ENCODE results near the gene PRKCZ. TPM values are rescaled to one million over a fixed set of nuclear protein-coding genes. Genes with fewer than 3 reads are reported as not detected.

Gene PRKCZ
- polyA plus RNA-seq, 3 donors from 2014 or later = 7.5 to 14.0 (median 9.4) TPM

DNA sequence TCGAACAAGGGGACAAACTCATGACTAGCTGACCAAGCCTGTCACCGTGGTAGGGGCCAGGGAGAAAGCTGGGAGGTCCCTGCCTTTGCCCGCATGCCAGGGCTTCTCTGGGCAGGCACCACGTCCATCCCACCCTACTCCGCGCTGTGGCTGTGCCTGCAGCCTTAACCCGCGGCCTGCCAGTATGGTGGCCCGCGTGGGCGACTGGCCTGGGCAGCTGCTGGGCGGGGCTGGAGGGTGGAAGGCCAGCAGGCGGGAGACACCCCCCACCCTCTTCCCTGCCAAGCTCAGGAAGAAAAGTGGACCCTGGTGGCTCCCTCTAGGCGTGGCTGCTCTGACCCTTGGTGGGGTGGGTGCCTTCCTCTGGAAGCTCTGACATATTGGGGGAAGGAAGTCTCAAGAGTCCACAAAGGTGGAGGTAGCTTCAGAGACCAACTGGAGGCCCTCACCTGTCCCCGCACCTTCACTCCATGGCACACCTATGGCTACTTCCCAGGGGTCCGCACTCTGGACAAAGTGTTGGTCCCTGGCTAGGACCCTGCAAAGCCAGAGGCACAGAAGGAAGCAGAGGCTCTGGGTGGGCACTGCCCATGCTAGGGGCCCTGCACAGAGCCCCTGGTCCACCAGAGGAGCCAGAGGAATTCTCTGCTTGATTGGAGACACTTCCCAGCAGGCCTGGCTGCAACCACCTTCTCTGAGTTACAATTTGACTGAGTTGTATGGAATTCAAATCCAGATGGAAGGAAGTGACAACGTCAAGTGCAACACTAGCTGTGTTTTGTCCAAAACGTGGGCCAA is 174.6 kb downstream of the PRKCZ start:
- Mint-ChIP-seq H3K9me3 (peaks cover 0 to 3% (median 0%) of the 10 kb centered on the region in 6 donors), H3K36me3 (no peaks in the 10 kb centered on the region), H3K27me3 (ENCODE audit: low read depth in 3 of 3) (peaks cover 16 to 32% (median 20%) of the 10 kb centered on the region in 3 donors), H3K27ac (peak overlapping the region in 2 of 6 donors; percentile 40), H3K4me3 (peak overlapping the region in 1 of 5 donors; percentile 21), H3K4me1 (peaks cover 15% of the 10 kb centered on the region in 2 donors)
- no peak for DNase-seq

DNA sequence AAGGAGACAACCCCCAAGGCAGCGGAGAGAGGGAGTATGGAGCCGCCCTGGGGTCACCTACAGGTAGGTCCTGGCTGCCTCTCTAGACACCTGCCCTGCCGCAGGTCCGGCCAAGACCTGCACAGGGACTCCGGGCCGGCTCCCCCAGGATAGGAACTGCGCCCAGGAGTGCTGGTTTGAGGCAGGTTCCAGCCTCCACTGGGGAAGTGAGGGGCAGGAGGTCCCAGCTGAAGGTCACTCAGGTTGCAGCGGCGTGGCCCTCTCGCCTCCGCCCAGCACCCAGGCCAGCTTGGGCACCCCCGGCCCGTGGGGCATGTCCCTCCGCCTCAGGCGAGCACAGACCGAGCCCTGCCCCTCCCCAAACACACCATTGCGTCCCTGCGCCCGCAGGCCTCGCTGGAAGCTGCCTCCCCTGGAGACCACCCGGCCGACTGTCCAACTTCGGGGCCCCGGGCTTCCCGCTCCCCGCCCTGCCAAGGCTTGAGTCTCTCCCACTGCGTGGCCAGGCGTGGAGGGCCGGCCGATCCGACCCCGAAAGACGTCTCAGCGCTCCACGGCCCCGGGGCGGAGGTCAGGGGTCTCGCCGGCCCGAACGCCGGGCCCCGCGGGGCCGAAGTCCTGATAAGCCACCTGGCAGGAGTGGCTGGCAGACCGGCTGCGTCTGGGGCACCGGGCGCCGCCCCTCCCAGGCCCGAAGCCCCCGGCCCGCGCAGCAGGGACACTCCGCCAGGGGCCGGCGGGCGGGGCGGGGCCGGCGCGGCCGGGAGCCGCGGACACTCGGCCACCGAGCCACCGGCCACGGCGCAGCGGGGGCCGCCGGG is 176.5 kb downstream of the PRKCZ start:
- Mint-ChIP-seq H3K9me3 (peaks cover 0 to 3% (median 0%) of the 10 kb centered on the region in 6 donors), H3K27ac (peak overlapping the region; percentile 75 to 97 (median 92)), H3K4me3 (peak overlapping the region; percentile 77 to 87 (median 81)), H3K27me3 (ENCODE audit: low read depth in 3 of 3) (peaks cover 30 to 51% (median 33%) of the 10 kb centered on the region in 3 donors), H3K4me1 (peaks cover 31 to 33% of the 10 kb centered on the region in 2 donors), H3K36me3 (peaks cover 0 to 2% (median 0%) of the 10 kb centered on the region in 3 donors)
- no peak for DNase-seq

- peak overlapping the region in 4 of 6 donors; percentile 27 to 81 (median 54) for H3K27ac Mint-ChIP-seq
Observed at GRCh38 chr1:2227346-2228156, 177.3 kb downstream of the PRKCZ start.

GRCh38 chr1:2228157-2228594 is 178.0 kb downstream of the PRKCZ start, which contains the start of gene SKI:
SKI (plus strand) TSS chr1:2228319; CDS start chr1:2228767, 448 bp downstream.
- Mint-ChIP-seq H3K4me3 (peak within 1 kb of the TSS; percentile 91 to 96 (median 94)), H3K27ac (peak within 1 kb of the TSS; percentile 83 to 100 (median 98)), H3K9me3 (peaks cover 0 to 3% (median 0%) of the 10 kb centered on the region in 6 donors), H3K36me3 (peaks cover 0 to 3% (median 0%) of the 10 kb centered on the region in 3 donors), H3K27me3 (ENCODE audit: low read depth in 3 of 3) (peaks cover 44 to 60% (median 47%) of the 10 kb centered on the region in 3 donors), H3K4me1 (peaks cover 45 to 46% of the 10 kb centered on the region in 2 donors)
- DNase-seq = no peak

More at GRCh38 chr1:2227346-2228156, 177.3 kb downstream of the PRKCZ start:
- Mint-ChIP-seq H3K27me3 (ENCODE audit: low read depth in 3 of 3) (peaks cover 38 to 58% (median 40%) of the 10 kb centered on the region in 3 donors), H3K9me3 (peaks cover 0 to 3% (median 0%) of the 10 kb centered on the region in 6 donors), H3K4me3 (peak overlapping the region; percentile 53 to 74 (median 61)), H3K4me1 (peaks cover 39 to 41% of the 10 kb centered on the region in 2 donors), H3K36me3 (peaks cover 0 to 3% (median 0%) of the 10 kb centered on the region in 3 donors)
- DNase-seq = peak; percentile 96 to 97 (median 96)

DNA sequence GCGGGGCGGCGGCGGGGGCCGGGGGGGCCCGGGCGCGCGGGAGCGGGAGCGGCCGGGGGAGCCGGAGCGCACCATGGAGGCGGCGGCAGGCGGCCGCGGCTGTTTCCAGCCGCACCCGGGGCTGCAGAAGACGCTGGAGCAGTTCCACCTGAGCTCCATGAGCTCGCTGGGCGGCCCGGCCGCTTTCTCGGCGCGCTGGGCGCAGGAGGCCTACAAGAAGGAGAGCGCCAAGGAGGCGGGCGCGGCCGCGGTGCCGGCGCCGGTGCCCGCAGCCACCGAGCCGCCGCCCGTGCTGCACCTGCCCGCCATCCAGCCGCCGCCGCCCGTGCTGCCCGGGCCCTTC is 178.5 kb downstream of the PRKCZ start:
- H3K36me3 Mint-ChIP-seq = peaks cover 0 to 3% (median 0%) of the 10 kb centered on the region in 3 donors
- H3K4me1 Mint-ChIP-seq = peaks cover 50% of the 10 kb centered on the region in 2 donors
- no peak for DNase-seq
- peaks cover 0 to 3% (median 0%) of the 10 kb centered on the region in 6 donors for H3K9me3 Mint-ChIP-seq
- peak overlapping the region; percentile 83 to 100 (median 98) for H3K27ac Mint-ChIP-seq
- H3K4me3 Mint-ChIP-seq = peak overlapping the region; percentile 91 to 96 (median 94)
- H3K27me3 Mint-ChIP-seq (ENCODE audit: low read depth in 3 of 3) = peaks cover 49 to 65% (median 52%) of the 10 kb centered on the region in 3 donors

- Mint-ChIP-seq H3K4me1 (peaks cover 55 to 56% of the 10 kb centered on the region in 2 donors), H3K36me3 (peaks cover 0 to 3% (median 0%) of the 10 kb centered on the region in 3 donors), H3K27me3 (ENCODE audit: low read depth in 3 of 3) (peaks cover 54 to 71% (median 57%) of the 10 kb centered on the region in 3 donors), H3K4me3 (peak overlapping the region; percentile 91 to 96 (median 94)), H3K9me3 (peaks cover 0 to 3% (median 0%) of the 10 kb centered on the region in 6 donors), H3K27ac (peak overlapping the region; percentile 83 to 100 (median 98))
- DNase-seq = peak; percentile 74 to 81 (median 81)
Observed at GRCh38 chr1:2229037-2229864, 179.0 kb downstream of the PRKCZ start.

- Mint-ChIP-seq H3K27ac (peak overlapping the region; percentile 72 to 100 (median 98)), H3K36me3 (peaks cover 0 to 3% (median 0%) of the 10 kb centered on the region in 3 donors), H3K27me3 (ENCODE audit: low read depth in 3 of 3) (peaks cover 62 to 80% (median 66%) of the 10 kb centered on the region in 3 donors), H3K4me1 (peaks cover 63% of the 10 kb centered on the region in 2 donors), H3K9me3 (peaks cover 0 to 3% (median 0%) of the 10 kb centered on the region in 6 donors), H3K4me3 (peak overlapping the region; percentile 91 to 96 (median 94))
- peak in 1 of 3 donors; percentile 29 for DNase-seq
Observed at GRCh38 chr1:2229911-2230731, 179.9 kb downstream of the PRKCZ start.

DNA sequence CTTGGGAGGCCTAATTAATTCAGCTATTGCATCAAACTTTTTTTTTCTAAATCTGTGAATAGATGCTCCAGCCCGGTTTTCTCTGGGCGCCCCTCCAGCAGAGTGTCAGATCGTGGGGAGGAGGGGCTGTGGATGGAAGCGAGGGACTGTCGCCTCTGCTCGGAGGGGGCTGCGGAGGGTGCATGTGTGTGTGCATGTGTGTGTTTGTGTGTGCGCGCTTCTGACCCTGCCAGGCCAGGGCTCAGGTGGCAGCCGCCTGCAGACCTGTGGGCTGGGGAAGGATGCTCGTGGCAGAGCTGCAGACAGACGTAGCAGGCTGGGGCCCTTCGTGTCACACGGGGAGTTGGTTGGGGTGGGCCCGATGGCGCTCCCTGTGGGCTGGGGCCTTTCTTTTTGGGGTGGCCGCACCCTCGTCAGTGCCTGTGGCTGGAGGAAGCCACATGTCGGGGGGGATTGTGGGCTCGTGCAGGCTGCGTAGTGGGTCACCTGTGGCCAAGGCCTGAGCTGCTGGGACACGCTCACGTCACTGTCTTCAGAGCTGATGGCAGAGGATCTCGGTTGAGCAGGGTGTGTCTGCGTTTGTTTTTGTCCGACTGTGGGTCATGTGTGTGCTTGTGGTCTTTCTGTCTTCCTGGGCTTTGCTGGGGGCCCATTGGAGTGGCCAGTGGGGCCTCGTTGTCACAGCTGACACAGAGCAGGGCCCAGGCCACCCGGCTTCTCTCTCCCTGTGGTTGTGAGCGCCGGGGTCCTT is 180.7 kb downstream of the PRKCZ start:
- peaks cover 71% of the 10 kb centered on the region in 2 donors for H3K4me1 Mint-ChIP-seq

GRCh38 chr1:2231532-2232254 is 181.5 kb downstream of the PRKCZ start:
- Mint-ChIP-seq H3K27ac (peak overlapping the region; percentile 72 to 100 (median 96)), H3K27me3 (ENCODE audit: low read depth in 3 of 3) (peaks cover 61 to 82% (median 76%) of the 10 kb centered on the region in 3 donors), H3K4me3 (peak overlapping the region; percentile 91 to 96 (median 94)), H3K4me1 (peaks cover 73 to 76% of the 10 kb centered on the region in 2 donors), H3K9me3 (peaks cover 0 to 3% (median 0%) of the 10 kb centered on the region in 6 donors), H3K36me3 (peaks cover 0 to 3% (median 0%) of the 10 kb centered on the region in 3 donors)
- DNase-seq = peak; percentile 43 to 59 (median 47)

More for the DNA sequence above, 180.7 kb downstream of the PRKCZ start:
- Mint-ChIP-seq H3K4me3 (peak overlapping the region; percentile 91 to 96 (median 94)), H3K36me3 (peaks cover 0 to 3% (median 0%) of the 10 kb centered on the region in 3 donors), H3K27ac (peak overlapping the region; percentile 72 to 100 (median 96)), H3K9me3 (peaks cover 0 to 3% (median 0%) of the 10 kb centered on the region in 6 donors), H3K27me3 (ENCODE audit: low read depth in 3 of 3) (peaks cover 68 to 82% (median 74%) of the 10 kb centered on the region in 3 donors)
- DNase-seq = peak; percentile 90 to 94 (median 91)

DNA sequence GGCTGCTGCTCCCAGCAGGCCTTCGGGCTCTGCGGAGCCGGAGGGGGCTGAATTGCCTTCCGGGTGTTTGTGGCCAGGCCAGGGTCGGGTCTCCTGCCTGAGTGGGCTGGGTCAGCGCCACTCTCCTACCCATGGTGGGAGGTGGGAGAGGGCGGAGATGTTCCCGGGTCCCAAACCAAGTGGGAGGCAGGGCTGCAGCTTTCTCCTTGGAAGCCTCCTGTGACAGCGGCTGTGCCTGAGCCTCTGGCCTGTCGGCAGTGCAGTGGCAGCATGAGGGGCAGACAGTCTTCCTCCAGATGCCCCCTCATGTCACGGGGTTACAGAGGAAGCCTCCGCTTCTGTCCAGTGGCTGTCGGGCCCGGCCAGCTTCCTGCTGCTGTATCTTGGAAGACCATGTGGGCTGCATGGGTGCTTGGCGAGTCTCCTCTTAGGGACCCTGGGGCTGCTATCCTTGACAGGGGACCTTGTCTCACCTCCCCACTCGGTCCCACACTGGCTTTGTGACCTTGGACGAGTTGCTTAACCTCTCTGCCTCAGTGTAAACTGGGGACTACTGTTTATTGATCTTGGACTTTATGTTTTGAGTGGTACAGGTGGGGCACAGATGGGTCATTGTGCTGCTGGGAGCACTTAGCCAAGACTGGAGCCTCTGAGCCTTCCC is 182.2 kb downstream of the PRKCZ start:
- peaks cover 0 to 3% (median 0%) of the 10 kb centered on the region in 3 donors for H3K36me3 Mint-ChIP-seq
- peak overlapping the region; percentile 91 to 96 (median 94) for H3K4me3 Mint-ChIP-seq
- H3K27me3 Mint-ChIP-seq (ENCODE audit: low read depth in 3 of 3) = peaks cover 61 to 85% (median 82%) of the 10 kb centered on the region in 3 donors
- peak in 1 of 3 donors; percentile 22 for DNase-seq
- peaks cover 78 to 82% of the 10 kb centered on the region in 2 donors for H3K4me1 Mint-ChIP-seq
- peak overlapping the region; percentile 72 to 100 (median 96) for H3K27ac Mint-ChIP-seq
- peaks cover 0 to 3% (median 0%) of the 10 kb centered on the region in 6 donors for H3K9me3 Mint-ChIP-seq

Measured in immature natural killer cell (primary cell).